ENCODE results near the gene GGACT.
"Not testable (repeated sequence)": the region's sequence is repeated elsewhere in the genome, so short reads cannot be mapped to it uniquely, and the experiment has no call there.

Gene GGACT

GRCh38 chr13:100529666-100530377, 58.8 kb downstream of the GGACT start:
- DNase-seq (ENCODE audit: low spot score): no peak

GRCh38 chr13:100528820-100529219, 59.8 kb downstream of the GGACT start:
- no peak for DNase-seq (ENCODE audit: low spot score)

GRCh38 chr13:100528353-100528752, 60.2 kb downstream of the GGACT start:
- no peak for DNase-seq (ENCODE audit: low spot score)

DNA sequence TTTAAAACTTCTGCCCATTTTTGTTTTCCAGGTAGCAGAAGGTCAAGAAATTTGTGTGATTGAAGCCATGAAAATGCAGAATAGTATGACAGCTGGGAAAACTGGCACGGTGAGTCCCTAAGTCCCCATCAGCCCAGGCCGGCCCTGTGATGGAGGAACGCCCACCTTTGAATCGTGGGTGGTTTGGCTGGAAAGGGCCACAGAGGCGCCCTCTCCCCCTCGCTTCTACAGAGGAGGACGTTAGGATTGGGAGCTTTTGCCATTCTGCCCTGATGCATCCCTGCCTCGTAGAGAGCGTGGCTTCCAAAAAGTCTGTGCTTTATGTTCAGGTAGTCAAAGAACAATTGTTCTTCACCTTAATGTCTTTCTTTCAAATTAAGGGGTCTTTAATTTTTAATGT, 60.9 kb downstream of the GGACT start:
- DNase-seq (ENCODE audit: low spot score): no peak

- DNase-seq (ENCODE audit: low spot score): no peak
Observed at GRCh38 chr13:100526318-100527000, 62.1 kb downstream of the GGACT start.

DNA sequence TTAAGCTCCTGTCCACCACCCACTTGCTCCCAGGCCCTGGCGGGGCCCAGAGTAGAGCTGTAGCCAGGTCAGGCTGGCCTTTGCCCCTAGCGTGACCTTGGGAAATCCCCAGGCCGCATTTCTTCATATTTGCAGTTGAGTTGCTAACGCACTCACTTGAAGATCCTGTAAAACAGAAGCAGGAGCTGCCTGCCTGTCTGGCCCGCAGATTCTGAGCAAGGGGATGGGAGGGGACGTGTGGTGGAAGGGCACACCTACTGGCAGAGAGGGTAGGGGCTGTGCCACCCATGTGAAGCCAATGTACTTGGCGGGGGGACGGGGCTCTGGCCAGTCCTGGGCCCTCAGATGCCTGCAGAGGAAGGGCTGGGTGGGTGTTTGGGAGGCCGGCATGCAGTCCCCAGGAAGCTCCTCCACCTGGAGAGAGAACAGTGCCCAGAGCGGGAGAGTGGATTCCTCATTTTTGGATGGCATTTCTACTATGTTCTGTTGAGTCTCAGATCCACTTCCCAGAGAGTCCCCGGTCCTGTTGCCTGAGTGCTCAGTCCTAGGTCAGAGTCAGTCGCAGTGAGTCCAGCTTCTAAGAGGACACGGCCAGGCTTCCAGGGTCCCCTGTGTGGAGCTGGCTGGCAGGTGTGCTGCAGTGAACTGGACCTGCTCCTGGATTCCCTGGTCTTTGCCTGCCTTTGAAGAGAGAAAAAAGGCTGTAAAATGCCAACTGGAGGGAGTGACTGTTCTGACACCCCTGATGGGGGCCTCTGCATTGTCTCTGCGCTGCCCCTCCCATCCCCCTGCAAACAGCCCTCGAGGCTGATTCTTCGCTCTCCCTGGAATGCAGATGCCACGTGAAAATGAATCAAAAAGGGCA, 62.9 kb downstream of the GGACT start:
- no peak for DNase-seq (ENCODE audit: low spot score)

DNA sequence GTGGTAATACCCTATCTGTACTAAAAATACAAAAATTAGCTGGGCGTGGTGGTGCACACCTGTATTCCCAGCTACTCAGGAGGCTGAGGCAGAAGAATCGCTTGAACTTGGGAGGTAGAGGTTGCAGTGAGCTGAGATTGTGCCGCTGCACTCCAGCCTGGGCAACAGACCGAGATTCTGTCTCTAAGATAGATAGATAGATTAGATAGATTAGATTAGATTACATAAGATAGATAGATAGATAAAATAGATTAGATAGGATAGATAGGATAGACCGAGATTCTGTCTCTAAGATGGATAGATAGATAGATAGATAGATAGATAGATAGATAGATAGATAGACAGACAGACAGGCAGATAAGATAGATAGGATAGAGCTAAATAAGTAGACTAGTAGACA, 63.9 kb downstream of the GGACT start:
- not testable (repeated sequence) for DNase-seq (ENCODE audit: low spot score)

DNA sequence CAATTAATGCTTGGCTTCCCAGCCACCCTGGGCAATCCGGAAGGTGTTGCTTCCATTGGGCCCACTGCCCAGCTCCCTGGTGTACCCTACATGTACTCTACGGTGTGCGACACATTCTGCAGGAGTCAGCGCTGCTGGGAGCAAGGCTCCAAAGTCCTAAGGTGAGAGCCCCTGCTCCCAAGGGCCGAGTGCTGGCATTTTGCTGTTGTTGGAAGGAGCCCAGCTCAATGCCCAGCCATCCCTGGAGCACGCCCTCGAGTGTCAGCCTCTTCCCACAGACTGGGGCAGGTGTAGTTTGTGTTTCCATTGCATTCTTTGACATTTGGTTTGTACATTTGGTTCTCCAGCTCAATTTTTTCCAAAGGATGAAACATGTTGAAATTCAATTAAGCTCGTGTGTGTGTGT, 64.6 kb downstream of the GGACT start:
- no peak for DNase-seq (ENCODE audit: low spot score)

DNA sequence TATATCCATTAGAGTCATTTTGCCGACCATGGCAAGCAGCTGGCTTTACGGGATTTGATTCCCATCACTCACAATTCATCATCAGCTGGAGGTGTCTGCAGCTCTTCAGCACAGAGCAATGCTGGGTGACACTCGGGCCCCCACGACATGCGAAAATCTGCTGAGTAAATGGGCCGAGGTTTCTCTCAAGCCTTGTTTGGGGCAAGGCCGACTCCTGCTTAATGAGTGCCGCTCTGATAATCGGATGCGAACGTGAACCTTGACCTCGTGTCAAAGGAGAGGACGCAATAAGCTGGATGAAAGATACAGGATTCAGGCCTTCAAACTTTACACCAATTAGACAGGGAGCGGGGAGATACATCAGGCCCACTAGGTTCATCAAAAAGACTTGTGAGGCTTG, 65.2 kb downstream of the GGACT start:
- no peak for DNase-seq (ENCODE audit: low spot score)

GRCh38 chr13:100522618-100523309, 65.8 kb downstream of the GGACT start:
- no peak for DNase-seq (ENCODE audit: low spot score)

DNA sequence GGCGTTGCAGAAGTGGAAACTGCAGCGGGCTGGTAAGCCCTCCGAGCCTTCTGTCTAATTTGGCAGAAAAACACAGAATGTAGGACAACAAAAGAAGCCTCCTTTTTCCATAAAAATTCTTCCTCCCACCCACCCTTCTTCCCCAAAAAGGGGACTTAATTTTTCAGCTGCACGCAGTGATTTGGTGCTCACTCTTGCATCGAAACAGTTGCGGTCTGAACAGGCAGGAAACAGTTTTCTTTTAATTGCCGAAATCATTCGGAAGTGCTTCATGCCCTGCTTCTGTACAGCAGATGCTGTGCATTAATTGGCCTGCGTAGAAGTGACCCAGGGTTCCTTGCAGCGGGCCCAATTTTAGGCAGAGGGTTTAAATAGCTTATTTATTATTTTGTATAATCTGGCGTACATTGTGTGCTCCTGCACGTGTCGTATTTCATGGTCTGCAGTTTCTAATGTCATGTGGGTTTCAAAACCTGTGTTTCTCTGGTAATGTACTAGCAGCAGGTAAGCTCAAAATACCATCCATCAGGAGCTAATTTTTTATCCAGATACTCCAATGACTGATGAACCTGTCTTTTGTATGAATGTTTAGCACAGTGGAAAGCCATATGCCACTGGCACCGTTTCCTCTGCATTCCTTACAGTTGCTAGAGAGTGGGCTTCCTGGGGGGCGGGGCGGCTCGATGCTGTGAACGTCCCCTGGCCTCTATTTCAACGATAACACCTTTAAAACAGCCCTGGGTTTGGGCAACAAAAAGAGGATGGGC, 66.6 kb downstream of the GGACT start:
- no peak for DNase-seq (ENCODE audit: low spot score)

- no peak for DNase-seq (ENCODE audit: low spot score)
Observed at GRCh38 chr13:100520936-100521850, 67.4 kb downstream of the GGACT start.

GRCh38 chr13:100519626-100520025, 69.0 kb downstream of the GGACT start:
- no peak for DNase-seq (ENCODE audit: low spot score)

GRCh38 chr13:100518394-100519062, 70.1 kb downstream of the GGACT start:
- no peak for DNase-seq (ENCODE audit: low spot score)

- DNase-seq (ENCODE audit: low spot score): no peak
Observed at GRCh38 chr13:100517728-100518127, 70.9 kb downstream of the GGACT start.

- no peak for DNase-seq (ENCODE audit: low spot score)
Observed at GRCh38 chr13:100517135-100517534, 71.5 kb downstream of the GGACT start.

GRCh38 chr13:100515410-100515800, 73.2 kb downstream of the GGACT start:
- DNase-seq (ENCODE audit: low spot score): no peak

GRCh38 chr13:100514788-100515409, 73.7 kb downstream of the GGACT start:
- DNase-seq (ENCODE audit: low spot score): peak; percentile 48

DNA sequence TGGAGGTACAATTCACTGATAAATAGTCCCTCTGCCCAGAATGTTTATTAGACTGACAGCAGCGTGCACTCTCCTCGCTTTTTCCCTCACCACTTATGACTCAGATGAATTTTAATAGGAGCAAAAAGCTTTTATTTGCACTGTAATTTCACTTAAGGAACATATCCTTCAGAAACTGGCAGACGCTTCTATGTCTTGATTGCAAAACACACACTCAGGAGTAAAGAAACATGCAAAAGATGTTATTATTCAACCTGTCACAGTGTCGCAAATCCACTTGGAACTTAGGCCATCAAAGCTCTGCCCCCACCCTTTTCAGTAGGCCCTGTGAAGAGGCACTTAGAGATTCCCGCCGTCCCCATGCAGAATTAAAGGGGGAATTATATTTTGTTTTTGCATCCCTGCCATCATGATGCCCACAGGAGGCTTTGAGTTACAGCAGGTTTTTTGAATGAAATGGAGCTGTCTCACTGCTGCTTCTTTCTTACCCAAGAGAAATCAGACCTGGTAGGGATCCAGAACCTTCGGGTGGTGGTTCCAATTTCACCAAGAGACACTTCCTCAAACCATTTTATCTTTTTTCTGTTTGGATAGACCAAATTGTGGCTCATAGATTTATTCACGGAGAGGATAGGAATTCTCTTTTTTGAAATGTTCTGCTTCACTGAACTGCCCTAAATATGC, 74.5 kb downstream of the GGACT start:
- no peak for DNase-seq (ENCODE audit: low spot score)
